Activated CD8-positive, alpha-beta memory T cell treated with anti-CD3 and anti-CD28 coated beads, Interleukin-2, amount 50 U/mL, for 4 hours (primary cell): ENCODE results near the gene EMC10.
A peak's percentile ranks its signal among the peaks of the same experiment; 100 is the strongest.
"Not testable (repeated sequence)": the region's sequence is repeated elsewhere in the genome, so short reads cannot be mapped to it uniquely, and the experiment has no call there.

Source experiments
- DNase-seq: peaks from one replicate; pipeline ENCODE4 v3.0.0-alpha.2; 2020

EMC10 gene

DNA sequence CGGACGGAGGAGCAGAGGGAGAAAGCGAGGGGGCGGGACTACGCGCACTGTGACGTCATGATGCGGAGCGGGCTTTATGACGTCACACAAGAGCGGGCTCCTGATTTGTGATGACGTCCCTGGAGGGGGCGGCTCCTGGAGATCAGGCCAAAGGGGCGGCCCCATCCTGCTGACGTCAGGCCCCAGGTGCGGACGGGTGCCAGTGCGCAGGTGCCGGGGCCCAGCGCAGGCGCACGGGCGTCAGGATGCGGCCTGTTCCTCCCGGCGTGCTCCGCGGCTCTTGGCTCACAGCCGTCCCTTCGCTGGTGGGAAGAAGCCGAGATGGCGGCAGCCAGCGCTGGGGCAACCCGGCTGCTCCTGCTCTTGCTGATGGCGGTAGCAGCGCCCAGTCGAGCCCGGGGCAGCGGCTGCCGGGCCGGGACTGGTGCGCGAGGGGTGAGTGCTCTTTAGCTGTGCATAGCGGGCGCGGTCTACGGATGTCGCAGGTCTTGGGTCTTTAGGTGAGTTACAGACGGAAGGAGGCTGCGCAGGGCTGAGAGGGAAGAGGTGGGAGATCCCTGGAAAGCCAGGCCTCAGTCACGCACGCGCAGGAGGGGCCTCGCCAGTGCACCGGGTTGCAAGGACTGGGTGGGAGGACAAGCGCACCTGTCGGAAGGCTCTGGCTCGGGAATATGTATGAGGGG lies at the start of gene EMC10, which contains the start of gene GARIN5A:
Gene EMC10 (plus strand): TSS at position 284 of the 683 bp plus-strand sequence. CDS start 38 bp downstream, at position 322.
Gene GARIN5A (minus strand): TSS at position 625 of the 683 bp plus-strand sequence. CDS start 460 bp downstream, at position 165.
- peak; percentile 90 for DNase-seq

DNA sequence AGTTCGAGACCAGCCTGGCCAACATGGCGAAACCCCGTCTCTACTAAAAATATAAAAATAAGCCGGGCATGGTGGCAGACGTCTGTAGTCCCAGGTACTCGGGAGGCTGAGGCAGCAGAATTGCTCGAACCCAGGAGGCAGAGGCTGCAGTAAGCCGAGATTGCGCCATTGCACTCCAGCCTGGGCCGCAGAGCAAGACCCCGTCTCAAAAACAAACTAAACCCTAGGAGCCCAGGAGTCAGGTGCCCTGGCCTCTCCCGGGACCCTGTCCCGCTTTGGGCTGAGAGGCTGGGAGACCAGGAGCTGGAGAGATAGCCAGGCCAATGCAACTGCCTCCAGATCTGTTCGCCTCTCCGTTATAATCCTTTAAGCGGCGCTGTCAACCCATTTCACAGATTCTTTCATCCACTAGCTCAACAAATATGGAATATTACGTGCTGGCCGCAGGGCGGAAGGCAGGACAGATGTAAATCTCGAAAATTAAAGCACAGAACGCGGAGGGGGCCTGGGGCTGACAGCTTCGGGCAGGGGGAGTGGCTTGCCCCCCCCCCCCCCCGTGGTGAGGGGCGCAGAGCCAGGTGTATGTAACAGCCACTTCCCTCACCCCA lies 48.9 kb upstream of the EMC10 start:
- no peak for DNase-seq

- DNase-seq = no peak
Observed at GRCh38 chr19:50427997-50428425, 48.3 kb upstream of the EMC10 start.

GRCh38 chr19:50428772-50429463 lies 47.4 kb upstream of the EMC10 start:
- no peak for DNase-seq

DNA sequence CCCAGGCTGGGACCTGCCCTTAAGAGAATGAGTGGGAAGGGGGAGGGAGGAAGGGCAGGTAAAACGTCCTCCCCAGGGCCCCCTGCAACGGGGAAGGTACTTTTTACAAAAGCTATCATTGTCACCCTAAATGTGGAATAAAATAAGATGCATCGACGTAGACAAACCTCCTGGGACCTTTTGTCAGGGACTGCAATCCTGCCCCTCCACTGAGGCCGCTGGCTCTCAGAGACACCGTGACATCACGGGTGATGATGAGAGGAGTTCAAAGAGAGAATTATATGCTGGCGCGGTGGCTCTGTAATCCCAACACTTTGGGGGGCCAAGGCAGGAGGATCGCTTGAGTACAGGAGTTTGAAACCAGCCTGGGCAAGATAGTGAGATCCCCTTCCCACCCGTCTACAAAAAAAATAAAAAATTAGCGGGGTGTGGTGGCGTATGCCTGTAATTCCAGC lies 45.4 kb upstream of the EMC10 start:
- no peak for DNase-seq

- peak; percentile 89 for DNase-seq
Observed at GRCh38 chr19:50431343-50432220, 44.7 kb upstream of the EMC10 start.

- DNase-seq = no peak
Observed at GRCh38 chr19:50432221-50433028, 43.9 kb upstream of the EMC10 start, which contains the start of gene MYBPC2. Gene MYBPC2, plus strand, starts transcription at chr19:50432892. Its CDS starts 62 bp downstream, at chr19:50432954.

GRCh38 chr19:50433201-50434180 lies 42.8 kb upstream of the EMC10 start:
- DNase-seq = no peak

DNA sequence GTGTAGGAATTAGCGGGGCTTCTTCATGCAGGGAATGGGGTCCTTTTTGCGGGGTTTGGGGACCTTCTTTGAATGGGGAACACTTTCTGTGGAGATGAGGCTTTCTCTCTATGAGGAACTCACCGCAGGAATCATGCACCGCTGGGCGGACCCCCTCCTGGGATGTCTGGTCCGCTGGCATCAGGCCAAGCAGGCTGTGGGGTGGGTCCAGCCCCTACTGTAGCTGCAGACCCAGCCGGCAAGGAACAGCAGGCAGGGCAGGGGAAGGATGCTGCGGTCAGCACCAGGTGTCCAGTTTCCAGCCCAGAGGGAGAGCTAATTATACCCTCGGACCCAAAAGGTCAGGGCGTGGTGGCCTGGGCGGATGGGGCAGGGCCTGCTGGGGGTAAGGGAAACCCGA lies 41.8 kb upstream of the EMC10 start:
- DNase-seq = no peak

GRCh38 chr19:50435221-50435620 lies 41.1 kb upstream of the EMC10 start:
- no peak for DNase-seq

DNA sequence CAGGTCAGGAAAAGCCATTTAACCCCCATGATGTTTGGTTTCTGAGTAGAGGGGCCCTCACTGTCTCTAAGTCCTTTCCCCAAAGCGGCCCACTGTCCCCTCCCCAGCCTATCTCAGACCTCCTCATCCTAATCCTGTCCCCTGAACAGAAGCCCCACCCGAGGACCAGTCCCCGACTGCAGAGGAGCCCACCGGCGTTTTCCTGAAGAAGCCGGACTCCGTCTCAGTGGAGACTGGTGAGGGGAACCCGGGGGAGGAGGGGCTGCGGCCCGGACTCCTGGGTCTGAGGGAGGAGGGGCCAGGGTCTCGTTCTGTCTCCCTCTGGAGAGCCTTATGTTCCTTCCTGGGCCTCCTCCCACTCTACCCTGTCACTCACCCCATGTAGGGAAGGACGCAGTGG lies 40.7 kb upstream of the EMC10 start:
- no peak for DNase-seq

DNA sequence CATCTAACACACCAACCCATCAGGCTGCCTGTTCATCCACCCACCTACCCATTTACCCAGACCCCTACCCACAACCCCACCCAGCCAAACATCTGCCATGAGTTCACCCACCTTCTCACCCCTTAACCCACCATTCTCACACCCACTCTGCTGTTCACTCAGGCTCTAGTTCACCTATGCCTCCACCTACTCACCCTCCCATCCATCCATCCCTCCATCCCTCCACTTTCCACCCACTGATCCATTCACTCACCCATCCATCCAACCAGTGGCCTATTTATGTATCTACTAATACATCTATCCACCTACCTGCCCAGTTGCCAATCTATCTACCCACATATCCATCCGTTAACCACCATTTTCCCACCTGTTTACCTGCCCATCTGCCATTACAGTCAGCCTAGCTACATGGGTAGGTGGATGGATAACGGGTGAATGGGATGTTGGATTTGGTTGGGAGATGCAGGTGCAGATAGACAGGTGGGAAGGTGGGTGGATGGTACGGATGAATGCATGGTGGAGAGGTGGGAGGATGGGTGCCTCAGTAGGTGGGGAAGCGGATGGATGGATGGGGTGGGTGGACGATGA lies 38.4 kb upstream of the EMC10 start:
- DNase-seq = no peak

DNA sequence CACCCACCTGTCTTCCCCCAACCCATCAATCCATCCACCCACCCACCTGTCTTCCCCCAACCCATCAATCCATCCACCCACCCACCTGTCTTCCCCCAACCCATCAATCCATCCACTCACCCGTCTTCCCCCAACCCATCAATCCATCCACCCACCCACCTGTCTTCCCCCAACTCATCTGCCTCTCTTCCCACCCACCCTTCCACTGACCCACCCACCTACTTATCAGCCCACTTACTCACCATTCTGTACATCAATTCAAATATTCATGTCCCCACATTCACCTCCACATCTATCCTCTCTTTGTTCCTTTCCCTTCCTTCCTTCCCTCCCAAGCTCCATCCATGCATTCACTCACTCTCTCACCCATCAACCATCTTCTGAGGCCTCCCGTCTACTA lies 37.2 kb upstream of the EMC10 start:
- not testable (repeated sequence) for DNase-seq

GRCh38 chr19:50444059-50444458 lies 32.2 kb upstream of the EMC10 start:
- DNase-seq = no peak

- DNase-seq = no peak
Observed at GRCh38 chr19:50447053-50447452, 29.3 kb upstream of the EMC10 start.

DNA sequence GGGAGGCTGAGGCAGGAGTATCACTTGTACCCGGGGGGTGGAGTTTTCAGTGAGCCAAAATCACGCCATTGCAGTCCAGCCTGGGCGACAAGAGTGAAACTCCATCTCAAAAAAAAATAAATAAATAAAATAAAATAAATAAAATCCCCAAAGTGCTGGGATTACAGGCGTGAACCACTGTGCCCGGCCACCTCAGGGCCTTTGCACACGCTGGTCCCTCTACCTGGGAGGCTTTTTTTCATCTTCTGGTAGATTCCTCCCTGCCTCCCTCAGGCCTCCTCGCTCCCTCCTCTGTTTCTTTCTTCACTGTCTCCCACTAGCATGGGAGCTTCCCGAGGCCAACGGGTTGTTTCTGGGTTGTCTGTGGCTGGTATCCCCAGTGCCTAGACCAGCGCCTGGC lies 28.6 kb upstream of the EMC10 start:
- DNase-seq = no peak

DNA sequence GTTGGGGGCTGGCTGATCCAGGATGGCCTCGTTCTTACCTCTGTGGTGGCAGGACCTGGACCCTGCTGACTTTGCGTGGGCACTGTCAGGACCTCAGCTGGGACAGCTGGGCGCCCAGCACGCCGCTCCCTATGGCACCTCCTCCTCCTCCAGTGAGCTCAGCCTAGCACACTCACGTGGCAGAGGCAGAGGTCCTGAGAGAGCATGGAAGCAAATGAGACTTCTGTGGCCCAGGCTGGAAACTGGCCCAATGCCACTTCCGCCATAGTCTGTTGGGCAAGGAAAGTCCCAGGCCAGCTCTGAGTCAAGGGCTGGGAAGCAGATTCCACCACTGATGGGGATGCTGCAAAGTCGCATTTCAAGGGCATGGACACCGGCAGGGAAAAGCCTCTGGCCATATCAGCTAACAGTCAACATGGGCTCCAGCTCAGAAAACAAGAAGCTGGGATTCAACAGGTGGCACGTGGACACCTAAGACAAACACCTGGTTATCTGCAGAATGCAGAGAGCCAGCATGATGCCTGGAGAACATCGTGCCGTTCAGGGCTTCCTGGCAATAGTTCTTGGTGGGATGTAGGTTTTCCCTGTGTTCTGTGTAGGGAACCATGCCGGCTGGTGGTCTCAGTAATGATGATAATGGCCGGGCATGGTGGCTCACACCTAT lies 26.9 kb upstream of the EMC10 start:
- DNase-seq = no peak

- no peak for DNase-seq
Observed at GRCh38 chr19:50450369-50451222, 25.7 kb upstream of the EMC10 start.

DNA sequence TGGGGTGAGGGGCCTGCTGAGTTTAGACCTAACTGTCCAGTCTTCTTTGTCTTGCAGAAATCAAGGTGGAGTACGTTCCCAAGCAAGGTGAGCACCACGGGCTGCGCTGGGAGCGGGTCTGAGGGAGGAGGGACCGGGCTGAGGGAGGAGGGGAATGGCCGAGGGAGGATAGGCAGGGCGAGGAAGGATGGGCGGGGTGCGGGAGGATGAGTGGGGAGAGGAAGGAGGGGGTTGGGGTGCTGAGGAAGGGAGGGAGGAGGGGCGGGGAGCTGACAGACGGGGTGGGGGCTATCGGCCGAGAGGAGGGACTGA lies 25.1 kb upstream of the EMC10 start:
- no peak for DNase-seq
